AG09309 (cell line): ENCODE results near the gene ZNHIT2.
"Not testable (repeated sequence)": the region's sequence is repeated elsewhere in the genome, so short reads cannot be mapped to it uniquely, and the experiment has no call there.

ENCODE experiments used
- DNase-seq: peaks from one replicate; pipeline ENCODE4 v3.0.0-alpha.2; 2010; ENCODE audit warnings: low read depth
- H3K4me3 ChIP-seq: 2 replicates; pipeline ENCODE4 v1.5.1; 2011; ENCODE audit warnings: mild to moderate bottlenecking, low read depth, low read length, moderate library complexity; ENCODE audit not compliant: control insufficient read depth
- CTCF ChIP-seq: IDR thresholded peaks from 2 replicates; pipeline ENCODE4 v1.5.1; 2011; ENCODE audit warnings: mild to moderate bottlenecking, low read depth, low read length, inconsistent platforms; ENCODE audit not compliant: insufficient read depth, control insufficient read depth; ENCODE audit errors: missing control alignments

Gene ZNHIT2

DNA sequence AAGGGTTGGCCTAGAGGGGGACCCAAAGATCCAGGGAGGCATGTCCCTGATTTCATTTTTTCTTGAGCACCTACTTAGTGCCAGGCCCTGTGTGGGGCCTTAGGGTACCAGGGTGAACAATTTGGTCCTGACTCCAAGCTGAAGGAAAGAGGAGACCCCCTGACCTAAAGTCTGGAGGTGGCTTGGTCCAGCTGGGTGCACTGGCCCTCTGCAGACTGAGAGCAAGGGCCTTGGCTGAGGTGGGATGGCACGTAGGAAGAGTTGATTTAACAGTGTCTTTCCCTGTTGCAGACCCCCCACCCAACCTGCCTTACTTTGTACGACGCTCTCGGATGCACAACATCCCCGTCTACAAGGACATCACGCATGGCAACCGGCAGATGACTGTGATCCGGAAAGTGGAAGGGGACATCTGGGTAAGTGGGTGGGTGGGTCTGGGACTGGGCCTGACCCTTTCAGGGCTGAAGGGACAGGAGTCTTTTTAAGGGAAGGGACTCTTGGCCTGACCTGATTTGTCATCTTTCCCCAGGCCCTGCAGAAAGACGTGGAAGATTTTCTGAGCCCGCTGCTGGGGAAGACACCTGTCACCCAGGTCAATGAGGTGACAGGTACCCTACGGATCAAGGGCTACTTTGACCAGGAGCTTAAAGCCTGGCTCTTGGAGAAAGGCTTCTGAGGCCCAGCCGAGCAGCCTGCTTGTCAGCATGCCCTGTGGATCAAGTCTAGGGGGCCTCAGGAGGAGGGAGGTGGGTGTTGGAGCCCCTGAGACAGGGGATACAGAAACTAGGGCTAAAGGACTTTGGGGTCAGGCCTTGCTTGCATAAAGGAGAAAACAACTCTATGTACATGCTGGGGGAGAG lies 7.9 kb upstream of the ZNHIT2 start:
- no peak for TF ChIP-seq CTCF
- DNase-seq = no peak

GRCh38 chr11:65124480-65125196 lies 7.1 kb upstream of the ZNHIT2 start:
- no peak for TF ChIP-seq CTCF
- no peak for DNase-seq
- H3K4me3 ChIP-seq = no peak overlapping the region

More for the DNA sequence above, 7.9 kb upstream of the ZNHIT2 start:
- H3K4me3 ChIP-seq = no peak overlapping the region

DNA sequence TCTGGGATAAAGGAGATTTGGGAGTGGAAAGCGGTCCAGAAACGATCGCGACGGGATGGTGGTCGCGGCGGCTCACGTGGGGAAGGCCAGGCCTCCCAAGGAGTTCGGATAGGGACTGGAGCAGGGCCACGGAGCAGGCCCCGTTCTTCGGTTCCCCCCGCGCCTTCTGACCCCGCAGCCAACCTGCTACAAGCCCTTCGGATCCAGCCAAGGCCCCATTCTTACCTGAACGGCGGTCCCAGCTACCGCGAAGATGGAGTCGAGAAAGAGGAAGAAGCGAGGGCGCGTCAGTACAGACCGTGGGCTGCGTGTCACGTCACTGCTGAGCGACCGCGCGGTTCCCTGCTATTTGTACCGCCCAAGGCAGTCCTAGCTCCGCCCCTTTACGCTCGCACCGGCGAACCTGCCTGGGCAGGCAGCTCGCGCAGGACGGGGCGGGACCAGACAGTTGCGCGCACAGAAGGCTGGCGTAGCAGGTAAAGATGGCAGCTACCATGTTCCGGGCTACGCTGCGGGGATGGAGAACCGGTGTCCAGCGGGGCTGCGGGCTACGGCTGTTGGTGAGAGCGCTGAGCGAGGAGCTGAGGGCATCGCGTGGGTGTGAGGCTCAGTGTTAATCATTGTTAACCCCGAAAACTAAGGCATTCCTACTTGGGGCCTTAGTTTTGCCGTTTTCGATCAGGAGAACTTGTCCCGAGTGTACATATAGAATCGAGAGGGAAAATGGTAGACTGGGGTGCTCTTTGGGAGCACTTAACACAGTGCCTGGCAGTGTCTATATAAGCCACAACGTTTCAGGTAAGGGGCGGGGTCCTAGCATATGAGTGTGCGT lies 4.6 kb upstream of the ZNHIT2 start, which contains the start of the genes FAU and MRPL49:
FAU (minus strand) TSS at position 270 of the 832 bp plus-strand sequence. CDS start 321 bp downstream, outside the sequence.
MRPL49 (plus strand) TSS at position 457 of the 832 bp plus-strand sequence; CDS start at position 483, 26 bp downstream.
- TF ChIP-seq CTCF = no peak
- DNase-seq = peak; percentile 82
- H3K4me3 ChIP-seq = peak within 1 kb of the TSS; percentile 99

- peak overlapping the region; percentile 99 for H3K4me3 ChIP-seq
- no peak for TF ChIP-seq CTCF
- DNase-seq = no peak
Observed at GRCh38 chr11:65121447-65121864, 4.0 kb upstream of the ZNHIT2 start.

DNA sequence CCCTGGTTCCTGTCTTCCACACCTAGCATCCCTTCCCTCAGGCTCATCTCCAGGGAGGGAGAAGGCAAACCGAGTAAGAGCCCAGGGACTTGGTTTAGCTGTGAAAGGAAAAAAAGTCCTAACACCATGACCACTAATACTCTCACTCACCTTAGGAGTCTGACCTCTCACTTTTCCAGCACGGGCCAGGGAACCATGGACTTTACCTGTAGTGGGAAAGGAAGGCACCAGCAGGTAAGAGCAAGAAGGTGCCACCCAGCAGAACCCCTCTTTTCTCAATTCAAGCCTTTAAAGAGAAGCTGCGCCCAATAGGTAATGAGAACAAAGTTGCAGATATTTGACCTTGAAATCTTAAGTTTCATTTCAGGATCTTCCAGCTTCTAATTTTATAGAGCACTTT lies 3.3 kb upstream of the ZNHIT2 start:
- no peak for TF ChIP-seq CTCF
- DNase-seq = no peak
- H3K4me3 ChIP-seq = peak overlapping the region; percentile 99

GRCh38 chr11:65119670-65119995 lies 2.1 kb upstream of the ZNHIT2 start:
- no peak overlapping the region for H3K4me3 ChIP-seq

GRCh38 chr11:65118891-65119669 lies 1.6 kb upstream of the ZNHIT2 start:
- not testable (repeated sequence) for DNase-seq, H3K4me3 ChIP-seq

More at GRCh38 chr11:65119670-65119995, 2.1 kb upstream of the ZNHIT2 start:
- no peak for TF ChIP-seq CTCF
- no peak for DNase-seq
